Chondrocyte (in vitro differentiated cells): ENCODE measurements around the gene COL15A1. TPM values are rescaled to one million over a fixed set of nuclear protein-coding genes. Genes with fewer than 3 reads are reported as not detected.

Experiments used
- DNase-seq: peaks from one replicate; pipeline ENCODE4 v3.0.0; 2021; ENCODE audit warnings: mixed read lengths, low spot score
- H3K27ac Mint-ChIP-seq: one replicate; pipeline ENCODE4 v1.8.0; 2021; ENCODE audit warnings: mild to moderate bottlenecking, moderate library complexity, mixed read lengths; ENCODE audit not compliant: unreplicated experiment
- H3K27me3 Mint-ChIP-seq: 2 replicates; pipeline ENCODE4 v1.8.0; 2021; ENCODE audit warnings: low read depth, mixed read lengths
- H3K36me3 Mint-ChIP-seq: 2 replicates; pipeline ENCODE4 v1.8.0; 2021; ENCODE audit warnings: low read depth, mixed read lengths
- H3K4me1 Mint-ChIP-seq: 2 replicates; pipeline ENCODE4 v1.8.0; 2021; ENCODE audit warnings: low read depth, mild to moderate bottlenecking, mixed read lengths
- H3K4me3 Mint-ChIP-seq: one replicate; pipeline ENCODE4 v1.8.0; 2021; ENCODE audit warnings: mild to moderate bottlenecking, moderate library complexity, mixed read lengths; ENCODE audit not compliant: unreplicated experiment
- H3K9me3 Mint-ChIP-seq: 2 replicates; pipeline ENCODE4 v1.8.0; 2021; ENCODE audit warnings: low read depth, mixed read lengths
- total RNA-seq: library from RNA; stranded (reverse); gene quantifications from 3 replicates; pipeline ENCODE4 v1.2.1, GENCODE V29; 2021
- TF ChIP-seq, protein P1 (sequence below): fragments of 200-600 bp; sonication (generic); IDR thresholded peaks from 2 replicates; pipeline ENCODE4 v1.5.0; 2021; ENCODE audit warnings: antibody characterized with exemption, mild to moderate bottlenecking, moderate library complexity

Gene COL15A1
- total RNA-seq, 1 donor from 2014 or later: 5.4 TPM

DNA sequence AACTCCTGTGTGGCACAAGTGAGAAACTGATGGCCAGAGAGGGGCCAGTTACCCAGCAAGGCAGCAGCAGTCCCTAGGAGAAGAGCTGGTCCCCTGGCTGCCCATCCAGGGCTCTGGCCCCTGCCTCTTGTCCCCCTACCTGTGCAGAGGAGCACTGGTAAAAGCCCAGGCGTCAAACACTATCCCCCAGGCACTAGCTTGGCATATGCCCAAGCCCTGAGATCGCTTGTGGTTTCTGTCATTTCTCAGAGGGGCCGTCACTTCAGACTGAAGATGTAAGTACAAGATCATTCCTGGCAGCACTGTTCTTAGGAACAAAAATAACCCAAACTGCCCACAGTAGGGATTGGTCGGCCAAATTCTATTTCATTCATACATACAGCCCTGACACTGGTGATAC, 53.9 kb downstream of the COL15A1 start:
- Mint-ChIP-seq H3K36me3 (no peaks in the 10 kb centered on the region), H3K9me3 (no peaks in the 10 kb centered on the region), H3K4me3 (no peak overlapping the region), H3K27ac (peak overlapping the region; percentile 62), H3K4me1 (peaks cover 62% of the 10 kb centered on the region), H3K27me3 (peaks cover 11% of the 10 kb centered on the region)
- no peak for DNase-seq
- TF ChIP-seq, protein P1, sequence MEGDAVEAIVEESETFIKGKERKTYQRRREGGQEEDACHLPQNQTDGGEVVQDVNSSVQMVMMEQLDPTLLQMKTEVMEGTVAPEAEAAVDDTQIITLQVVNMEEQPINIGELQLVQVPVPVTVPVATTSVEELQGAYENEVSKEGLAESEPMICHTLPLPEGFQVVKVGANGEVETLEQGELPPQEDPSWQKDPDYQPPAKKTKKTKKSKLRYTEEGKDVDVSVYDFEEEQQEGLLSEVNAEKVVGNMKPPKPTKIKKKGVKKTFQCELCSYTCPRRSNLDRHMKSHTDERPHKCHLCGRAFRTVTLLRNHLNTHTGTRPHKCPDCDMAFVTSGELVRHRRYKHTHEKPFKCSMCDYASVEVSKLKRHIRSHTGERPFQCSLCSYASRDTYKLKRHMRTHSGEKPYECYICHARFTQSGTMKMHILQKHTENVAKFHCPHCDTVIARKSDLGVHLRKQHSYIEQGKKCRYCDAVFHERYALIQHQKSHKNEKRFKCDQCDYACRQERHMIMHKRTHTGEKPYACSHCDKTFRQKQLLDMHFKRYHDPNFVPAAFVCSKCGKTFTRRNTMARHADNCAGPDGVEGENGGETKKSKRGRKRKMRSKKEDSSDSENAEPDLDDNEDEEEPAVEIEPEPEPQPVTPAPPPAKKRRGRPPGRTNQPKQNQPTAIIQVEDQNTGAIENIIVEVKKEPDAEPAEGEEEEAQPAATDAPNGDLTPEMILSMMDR: no peak

DNA sequence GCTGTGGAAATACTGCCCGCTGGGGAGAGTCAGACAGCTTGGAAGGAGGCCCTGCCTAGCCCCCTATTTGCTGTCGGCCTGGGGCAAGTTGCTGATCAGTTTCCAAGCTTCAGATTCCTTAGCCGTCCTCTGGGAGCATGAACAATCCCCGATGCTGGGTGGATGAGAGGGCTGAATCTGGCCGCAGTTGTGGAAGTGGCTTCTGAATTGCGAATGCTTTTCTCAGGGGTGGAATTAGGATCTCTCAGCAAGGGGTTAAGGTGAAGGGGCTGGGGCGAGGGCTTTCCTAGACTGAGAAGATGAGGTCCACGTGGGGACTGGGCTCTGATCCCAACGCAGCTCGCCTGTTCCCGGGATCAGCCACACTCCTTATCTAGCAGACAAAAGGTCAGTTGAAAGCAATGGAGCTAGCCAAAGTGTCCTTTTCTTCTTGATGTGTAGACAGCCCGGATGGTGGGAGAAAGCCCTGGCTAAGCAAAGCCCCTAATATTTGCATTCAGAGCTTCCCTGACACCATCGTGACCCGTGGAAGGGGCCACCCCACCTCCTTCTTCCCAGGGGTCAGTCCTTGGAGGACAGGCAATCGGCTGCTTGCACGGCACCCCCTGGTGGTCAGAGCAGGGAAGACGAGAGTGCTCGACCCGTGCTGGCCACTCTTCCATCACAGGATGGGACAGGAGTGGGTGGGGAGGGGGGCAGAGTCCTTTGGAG, 54.9 kb downstream of the COL15A1 start:
- DNase-seq: no peak
- peaks cover 55% of the 10 kb centered on the region for H3K4me1 Mint-ChIP-seq
- no peaks in the 10 kb centered on the region for H3K9me3 Mint-ChIP-seq
- TF ChIP-seq, protein P1: peak; percentile 97
- H3K27ac Mint-ChIP-seq: peak overlapping the region; percentile 86
- peaks cover 8% of the 10 kb centered on the region for H3K27me3 Mint-ChIP-seq
- H3K36me3 Mint-ChIP-seq: no peaks in the 10 kb centered on the region
- peak overlapping the region; percentile 47 for H3K4me3 Mint-ChIP-seq

DNA sequence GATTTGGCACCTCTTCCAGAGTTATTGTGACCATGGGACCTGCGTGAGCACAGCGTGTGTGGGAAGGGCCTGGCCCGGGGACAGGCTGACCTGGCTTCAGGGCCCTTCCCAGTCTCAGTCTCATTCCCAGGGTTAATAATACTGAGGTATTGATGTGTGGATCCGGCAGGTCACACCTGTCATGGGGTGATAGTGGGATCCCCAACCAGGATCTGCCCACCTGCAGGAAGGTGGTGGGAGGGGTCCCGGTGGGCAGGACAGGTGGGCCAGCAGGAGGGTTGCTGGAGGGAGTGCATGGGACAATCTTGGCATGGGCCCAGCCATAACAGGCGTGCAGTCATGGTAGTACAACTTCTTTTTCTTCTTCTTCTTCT, 55.4 kb downstream of the COL15A1 start:
- H3K4me3 Mint-ChIP-seq: no peak overlapping the region
- H3K27me3 Mint-ChIP-seq: peaks cover 10% of the 10 kb centered on the region
- H3K36me3 Mint-ChIP-seq: no peaks in the 10 kb centered on the region
- H3K27ac Mint-ChIP-seq: no peak overlapping the region
- DNase-seq: no peak
- H3K4me1 Mint-ChIP-seq: peaks cover 51% of the 10 kb centered on the region
- TF ChIP-seq, protein P1: peak; percentile 74
- no peaks in the 10 kb centered on the region for H3K9me3 Mint-ChIP-seq

DNA sequence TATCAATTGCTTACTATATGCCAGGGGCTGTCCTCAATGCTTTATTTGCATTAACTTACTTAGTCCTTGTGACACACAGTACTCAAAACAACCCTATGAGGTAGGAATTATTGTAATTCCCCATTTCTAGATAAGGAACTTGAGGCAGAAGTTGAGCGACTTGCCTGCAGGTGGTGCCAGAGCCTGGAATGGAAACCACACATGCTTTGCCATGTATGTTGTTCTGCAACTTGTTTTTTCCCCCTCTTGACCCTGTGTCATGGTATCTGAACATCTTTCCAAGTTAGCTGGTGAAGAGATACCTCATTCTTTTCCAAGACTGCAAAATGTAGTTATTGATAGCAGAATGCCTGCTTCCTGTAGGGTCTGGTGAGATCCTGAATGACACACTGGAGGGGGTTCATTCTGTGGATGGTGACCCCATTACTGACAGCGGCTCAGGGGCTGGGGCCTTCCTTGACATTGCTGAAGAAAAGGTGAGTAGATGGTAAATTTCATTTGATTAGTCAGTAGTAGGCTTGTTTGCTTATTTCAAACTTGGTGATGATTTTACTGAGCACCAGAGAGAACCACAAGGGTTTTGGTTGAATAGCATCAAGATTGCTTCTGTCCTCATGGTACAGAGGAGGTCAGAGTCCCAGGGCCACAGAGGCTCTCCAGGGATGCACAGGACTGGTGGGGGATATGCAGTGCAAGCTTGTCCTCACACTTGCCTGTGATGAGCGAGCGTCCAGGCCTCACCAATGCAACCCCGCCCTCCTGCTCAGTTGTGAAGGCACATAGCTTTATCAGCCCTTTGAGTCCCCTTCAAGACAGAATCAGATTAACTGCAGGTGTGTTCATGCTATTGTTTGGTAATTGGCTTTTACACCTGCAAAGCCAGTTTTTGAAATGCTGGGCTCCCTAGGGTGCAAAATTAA, 57.0 kb downstream of the COL15A1 start:
- H3K27me3 Mint-ChIP-seq: peaks cover 15% of the 10 kb centered on the region
- no peak overlapping the region for H3K4me3 Mint-ChIP-seq
- peaks cover 3% of the 10 kb centered on the region for H3K36me3 Mint-ChIP-seq

DNA sequence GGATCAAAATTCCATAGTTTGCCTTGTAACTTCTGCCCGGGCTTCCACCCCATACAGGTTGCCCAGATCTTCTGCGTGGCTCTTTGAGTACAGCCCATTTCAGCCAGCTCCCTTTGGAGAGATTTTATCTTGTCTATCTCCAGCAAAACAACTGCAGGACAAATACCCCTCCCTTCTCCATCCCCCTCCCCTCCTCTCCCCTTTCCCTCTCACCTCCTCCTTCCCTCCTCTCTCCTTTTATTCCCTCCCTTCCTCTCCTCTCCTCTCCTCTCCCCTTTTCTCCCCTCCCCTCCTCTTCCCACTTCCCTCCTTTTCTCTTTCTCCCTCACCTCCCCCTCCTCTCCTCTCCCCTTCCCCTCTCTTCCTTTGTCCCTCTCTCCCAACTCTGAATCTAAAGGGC, 58.2 kb downstream of the COL15A1 start:
- Mint-ChIP-seq H3K27ac (no peak overlapping the region), H3K27me3 (peaks cover 23% of the 10 kb centered on the region)

More for the DNA sequence above, 57.0 kb downstream of the COL15A1 start:
- no peaks in the 10 kb centered on the region for H3K9me3 Mint-ChIP-seq
- TF ChIP-seq, protein P1: peak; percentile 92
- H3K4me1 Mint-ChIP-seq: peaks cover 35% of the 10 kb centered on the region
- H3K27ac Mint-ChIP-seq: no peak overlapping the region
- DNase-seq: no peak

More for the DNA sequence above, 58.2 kb downstream of the COL15A1 start:
- TF ChIP-seq, protein P1: no peak
- no peaks in the 10 kb centered on the region for H3K9me3 Mint-ChIP-seq
- H3K4me1 Mint-ChIP-seq: peaks cover 33% of the 10 kb centered on the region
- H3K4me3 Mint-ChIP-seq: no peak overlapping the region
- no peak for DNase-seq
- H3K36me3 Mint-ChIP-seq: peaks cover 6% of the 10 kb centered on the region
